B cell (primary cell): ENCODE results near the gene GMCL2. TPM values are rescaled to one million over a fixed set of nuclear protein-coding genes. Genes with fewer than 3 reads are reported as not detected.

ENCODE experiments used
- ATAC-seq: fragments of 200-7000 bp; cut with Tn5 transposase; one replicate; pipeline ENCODE4 v1.10.0; 2021; ENCODE audit warnings: low read depth, mild to moderate bottlenecking, moderate number of reproducible peaks, moderate library complexity
- CTCF ChIA-PET: fragments of 350-600 bp; sonication (Branson Sonifier 250); formaldehyde crosslinking; loops from one replicate; lab custom pipeline; 2021; ENCODE audit warnings: antibody characterized with exemption, inconsistent platforms; lab: Charles Lee
- POLR2A ChIA-PET: fragments of 350-600 bp; sonication (Branson Sonifier 250); formaldehyde crosslinking; loops from one replicate; lab custom pipeline; 2021; ENCODE audit warnings: antibody characterized with exemption; lab: Charles Lee
- DNase-seq: peaks from one replicate; pipeline ENCODE4 v3.0.0; 2013
- H2AFZ ChIP-seq: 2 replicates; pipeline ENCODE4 v1.6.1; 2012; ENCODE audit warnings: mild to moderate bottlenecking, low read depth, low read length; ENCODE audit not compliant: insufficient read depth, poor library complexity, severe bottlenecking
- H3K27ac ChIP-seq, 2 donors: 1 replicate in 1 of 2; 2 replicates in 1 of 2; pipeline ENCODE4 v1.5.1; 2012 to 2013; ENCODE audit warnings: low read length in 2 of 2, mild to moderate bottlenecking in 2 of 2, moderate library complexity in 1 of 2
- H3K27me3 ChIP-seq, 4 experiments: fragments of 200-600 bp in 1 of 4; sonication (generic) in 1 of 4; replicated peaks in 1 of 4; 1 replicate in 2 of 4; 2 replicates in 2 of 4; pipeline versions ENCODE4 v1.6.1 to v1.7.0; 2013 to 2016; ENCODE audit warnings: low read length in 3 of 4, mild to moderate bottlenecking in 2 of 4, mixed read lengths in 1 of 4, moderate library complexity in 1 of 4; ENCODE audit not compliant: insufficient read depth in 4 of 4, control insufficient read depth in 3 of 4; ENCODE audit errors: control extremely low read depth in 1 of 4
- H3K36me3 ChIP-seq, 2 experiments: replicated peaks in 1 of 2; 1 replicate in 1 of 2; 2 replicates in 1 of 2; pipeline versions ENCODE4 v1.6.1 to v1.7.1; 2013; ENCODE audit warnings: low read length in 1 of 2; ENCODE audit not compliant: insufficient read depth in 2 of 2, control insufficient read depth in 1 of 2; ENCODE audit errors: control extremely low read depth in 1 of 2, extremely low read depth in 1 of 2
- H3K4me1 ChIP-seq, 2 donors: fragments of 200-600 bp in 1 of 2; sonication (generic) in 1 of 2; 1 replicate in 1 of 2; 2 replicates in 1 of 2; pipeline versions ENCODE4 v1.5.1 to v1.6.1; 2013 to 2017; ENCODE audit warnings: low read length in 2 of 2; ENCODE audit not compliant: control insufficient read depth in 2 of 2, insufficient read depth in 2 of 2
- H3K4me2 ChIP-seq: replicated peaks from 2 replicates; pipeline ENCODE3; 2012; ENCODE audit warnings: mild to moderate bottlenecking, low read depth, low read length; ENCODE audit not compliant: poor library complexity, severe bottlenecking
- H3K4me3 ChIP-seq, 5 experiments: fragments of 200-600 bp in 1 of 5; sonication (generic) in 1 of 5; 1 replicate in 3 of 5; 2 replicates in 2 of 5; pipeline versions ENCODE4 v1.5.1 to v1.7.0; 2011 to 2016; ENCODE audit warnings: low read length in 4 of 5, mild to moderate bottlenecking in 4 of 5, low read depth in 2 of 5, control low read depth in 1 of 5, moderate library complexity in 1 of 5; ENCODE audit not compliant: insufficient read depth in 1 of 5; ENCODE audit errors: control extremely low read depth in 1 of 5, extremely low read depth in 1 of 5
- H3K79me2 ChIP-seq: fragments of 200-600 bp; sonication (generic); one replicate; pipeline ENCODE4 v1.6.0; 2016; ENCODE audit warnings: low read length; ENCODE audit not compliant: control insufficient read depth, insufficient read depth
- H3K9ac ChIP-seq: fragments of 200-600 bp; sonication (generic); 2 replicates; pipeline ENCODE4 v1.6.1; 2017; ENCODE audit warnings: mild to moderate bottlenecking, low read length, moderate library complexity
- H3K9me3 ChIP-seq, 3 donors: one replicate each; pipeline versions ENCODE4 v1.6.1 to v1.7.1; 2013; ENCODE audit warnings: low read length in 2 of 3; ENCODE audit not compliant: control insufficient read depth in 2 of 3, insufficient read depth in 1 of 3; ENCODE audit errors: control extremely low read depth in 1 of 3
- H4K20me1 ChIP-seq: 2 replicates; pipeline ENCODE4 v1.6.0; 2012; ENCODE audit warnings: mild to moderate bottlenecking, low read length; ENCODE audit not compliant: insufficient read depth, control insufficient read depth, poor library complexity, severe bottlenecking
- H3K27ac Mint-ChIP-seq: one replicate; pipeline ENCODE4 v1.8.0; 2021; ENCODE audit warnings: mixed read lengths
- H3K27me3 Mint-ChIP-seq: one replicate; pipeline ENCODE4 v1.8.0; 2021; ENCODE audit warnings: mixed read lengths
- H3K4me1 Mint-ChIP-seq: one replicate; pipeline ENCODE4 v1.8.0; 2021; ENCODE audit warnings: mixed read lengths
- H3K4me3 Mint-ChIP-seq: one replicate; pipeline ENCODE4 v1.8.0; 2021; ENCODE audit warnings: mixed read lengths
- H3K9me3 Mint-ChIP-seq: one replicate; pipeline ENCODE4 v1.8.0; 2022; ENCODE audit warnings: mixed read lengths; ENCODE audit not compliant: insufficient read depth
- EZH2 ChIP-seq: IDR thresholded peaks from 2 replicates; pipeline ENCODE4 v1.6.1; 2012; ENCODE audit warnings: borderline replicate concordance, low read depth, mild to moderate bottlenecking, moderate library complexity, low read length; ENCODE audit not compliant: insufficient read depth, poor library complexity, severe bottlenecking
- WGBS: methylation state at CpG from one replicate; pipeline ENCODE4 v1.1.5; 2013; ENCODE audit warnings: missing lambda C conversion rate; ENCODE audit not compliant: insufficient coverage; 5-methylcytosine and 5-hydroxymethylcytosine counted together
- intact Hi-C: fragments of 100-400 bp; cut with micrococcal nuclease; formaldehyde crosslinking; loops from one replicate; pipeline ENCODE4 v1.10.0; 2022
- polyA plus RNA-seq: library from polyadenylated mRNA; depleted of rRNA; stranded (reverse); fragments of >200 nt; gene quantifications from 2 replicates; pipeline ENCODE4 v1.2.3, GENCODE V29; 2012
- total RNA-seq, 2 donors: library from RNA; stranded (reverse); fragments of 120-200 nt in 1 of 2; gene quantifications; 1 replicate in 1 of 2; 2 replicates in 1 of 2; pipeline versions ENCODE4 v1.2.3 to v1.2.4, GENCODE V29; 2013 to 2022
- TF ChIP-seq, protein P1 (sequence below): fragments of 200-600 bp; IDR thresholded peaks from one replicate; pipeline ENCODE4 v1.8.0; 2022; ENCODE audit warnings: antibody characterized with exemption, mild to moderate bottlenecking

Gene GMCL2
- total and polyA plus RNA-seq, 2 donors (not counting 1 experiment from before 2014, with no cell fraction given), result not detected

DNA sequence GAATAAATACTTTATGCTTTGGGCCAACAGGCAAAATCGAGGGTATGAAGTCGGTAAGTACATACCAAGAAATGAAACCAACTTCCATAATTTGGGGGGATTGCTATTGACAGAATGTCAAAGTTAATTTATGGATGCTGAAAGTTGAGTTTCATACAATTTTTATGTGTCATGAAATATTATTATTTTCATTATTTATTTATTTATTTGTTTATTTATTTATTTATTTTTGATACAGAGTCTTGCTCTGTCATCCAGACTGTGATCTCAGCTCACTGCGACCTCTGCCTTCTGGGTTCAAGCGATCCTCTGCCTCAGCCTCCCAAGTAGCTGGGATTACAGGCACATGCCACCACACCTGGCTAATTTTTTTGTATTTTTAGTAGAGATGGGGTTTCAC, 4.5 kb upstream of the GMCL2 start:
- intact Hi-C loops, result no loop called here

DNA sequence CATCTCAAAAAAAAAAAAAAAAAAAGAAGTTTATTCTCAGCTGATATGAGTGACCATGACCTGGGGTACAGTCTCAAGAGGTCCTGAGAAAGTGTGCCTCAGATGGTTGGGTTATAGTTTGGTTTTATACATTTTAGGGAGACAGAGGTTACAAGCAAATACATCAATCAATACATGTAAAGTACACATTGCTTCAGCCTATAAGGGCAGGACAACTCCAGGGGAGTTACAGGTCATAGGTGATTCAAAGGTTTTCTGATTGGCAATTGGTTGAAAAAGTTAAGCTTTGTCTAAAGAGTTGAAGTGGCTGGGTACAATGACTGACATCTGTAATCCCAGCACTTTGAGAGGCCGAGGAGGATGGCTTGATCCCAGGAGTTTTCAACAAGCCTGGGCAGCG, 2.3 kb upstream of the GMCL2 start:
- no peak overlapping the region for H3K4me3 Mint-ChIP-seq
- intact Hi-C loops, result no loop called here
- ChIA-PET POLR2A (interaction anchor here (0.6 kb wide), 1 partner anchor 55 kb away, joined by 3 read pairs; no protein-coding TSS in a partner anchor), CTCF (no interaction called here)
- 44% methylated on average over 2 of the region's 2 CpGs for WGBS
- H3K4me3 ChIP-seq, result no peak overlapping the region
- peaks cover 31% of the 10 kb centered on the region for H3K27me3 Mint-ChIP-seq
- H4K20me1 ChIP-seq, result no peaks in the 10 kb centered on the region
- DNase-seq, result no peak
- no peak for TF ChIP-seq EZH2
- TF ChIP-seq, protein P1, sequence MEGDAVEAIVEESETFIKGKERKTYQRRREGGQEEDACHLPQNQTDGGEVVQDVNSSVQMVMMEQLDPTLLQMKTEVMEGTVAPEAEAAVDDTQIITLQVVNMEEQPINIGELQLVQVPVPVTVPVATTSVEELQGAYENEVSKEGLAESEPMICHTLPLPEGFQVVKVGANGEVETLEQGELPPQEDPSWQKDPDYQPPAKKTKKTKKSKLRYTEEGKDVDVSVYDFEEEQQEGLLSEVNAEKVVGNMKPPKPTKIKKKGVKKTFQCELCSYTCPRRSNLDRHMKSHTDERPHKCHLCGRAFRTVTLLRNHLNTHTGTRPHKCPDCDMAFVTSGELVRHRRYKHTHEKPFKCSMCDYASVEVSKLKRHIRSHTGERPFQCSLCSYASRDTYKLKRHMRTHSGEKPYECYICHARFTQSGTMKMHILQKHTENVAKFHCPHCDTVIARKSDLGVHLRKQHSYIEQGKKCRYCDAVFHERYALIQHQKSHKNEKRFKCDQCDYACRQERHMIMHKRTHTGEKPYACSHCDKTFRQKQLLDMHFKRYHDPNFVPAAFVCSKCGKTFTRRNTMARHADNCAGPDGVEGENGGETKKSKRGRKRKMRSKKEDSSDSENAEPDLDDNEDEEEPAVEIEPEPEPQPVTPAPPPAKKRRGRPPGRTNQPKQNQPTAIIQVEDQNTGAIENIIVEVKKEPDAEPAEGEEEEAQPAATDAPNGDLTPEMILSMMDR, result no peak
- H3K9ac ChIP-seq, result no peak overlapping the region
- H2AFZ ChIP-seq, result no peak overlapping the region
- H3K4me1 ChIP-seq, result no peaks in the 10 kb centered on the region
- H3K79me2 ChIP-seq, result no peaks in the 10 kb centered on the region
- H3K9me3 Mint-ChIP-seq, result no peaks in the 10 kb centered on the region
- no peak overlapping the region for H3K27ac ChIP-seq
- no peaks in the 10 kb centered on the region for H3K36me3 ChIP-seq
- peaks cover 0 to 13% (median 2%) of the 10 kb centered on the region in 4 experiments for H3K27me3 ChIP-seq
- H3K4me2 ChIP-seq, result no peak overlapping the region
- no peaks in the 10 kb centered on the region for H3K9me3 ChIP-seq
- no peak for ATAC-seq
- H3K4me1 Mint-ChIP-seq, result no peaks in the 10 kb centered on the region
- no peak overlapping the region for H3K27ac Mint-ChIP-seq

More for the DNA sequence above, 4.5 kb upstream of the GMCL2 start:
- Histone ChIP-seq H3K27me3 (peaks cover 0 to 18% (median 5%) of the 10 kb centered on the region in 4 experiments), H2AFZ (no peak overlapping the region), H3K36me3 (no peaks in the 10 kb centered on the region), H3K4me1 (no peaks in the 10 kb centered on the region), H3K4me2 (no peak overlapping the region), H3K4me3 (no peak overlapping the region), H3K27ac (no peak overlapping the region), H3K9ac (no peak overlapping the region), H3K79me2 (no peaks in the 10 kb centered on the region), H4K20me1 (no peaks in the 10 kb centered on the region), H3K9me3 (no peaks in the 10 kb centered on the region)
- WGBS, result no CpG with 5 or more reads among the region's 4 CpGs
- Mint-ChIP-seq H3K4me3 (no peak overlapping the region), H3K27me3 (peaks cover 37% of the 10 kb centered on the region), H3K27ac (no peak overlapping the region), H3K4me1 (no peaks in the 10 kb centered on the region), H3K9me3 (no peaks in the 10 kb centered on the region)
- ATAC-seq, result no peak
- no peak for DNase-seq
- no peak for TF ChIP-seq EZH2
- TF ChIP-seq, protein P1, result no peak
- ChIA-PET POLR2A (no interaction called here), CTCF (interaction anchor here (0.7 kb wide), 1 partner anchor 1798 kb away, joined by 3 read pairs; no protein-coding TSS in a partner anchor)
